ENCODE data around the gene DYNLT4. TPM values are rescaled to one million over a fixed set of nuclear protein-coding genes. Genes with fewer than 3 reads are reported as not detected.

Gene DYNLT4
- total and polyA plus RNA-seq, 2 of the 13 experiments (the other 11 are each of a cell fraction or from before 2014, with no cell fraction given) = 0.77 TPM; not detected in 1

- TF ChIP-seq ZSCAN21 (CRISPR knock-in tag; IDR thresholded peaks at IDR 0.05; ENCODE audit: borderline replicate concordance) = peak; percentile 38; the same call in 1 of the 2 replicates
- peak; percentile 89 for TF ChIP-seq MYPOP (CRISPR knock-in tag; IDR thresholded peaks at IDR 0.05)
- peak; percentile 69; the same call in 1 of the 2 replicates for TF ChIP-seq ZNF503 (CRISPR knock-in tag; IDR thresholded peaks at IDR 0.05)
- TF ChIP-seq ZNF34 (CRISPR knock-in tag; IDR thresholded peaks at IDR 0.05; ENCODE audit: borderline replicate concordance) = peak; percentile 75; the same call in 1 of the 2 replicates
- TF ChIP-seq BHLHE40 (IDR thresholded peaks at IDR 0.05; ENCODE audit: low read length) = peak; percentile 3; the same call in 1 of the 2 replicates
- 0 out of 2 replicates have a peak, but pooled peaks have one; percentile 16 for TF ChIP-seq ZNF160 (CRISPR knock-in tag; IDR thresholded peaks at IDR 0.05)
- peak; percentile 97 for TF ChIP-seq POLR2AphosphoS2 (IDR thresholded peaks at IDR 0.05; ENCODE audit: low read depth, low read length)
- TF ChIP-seq RBM39 (IDR thresholded peaks at IDR 0.05; ENCODE audit: low read depth, low read length, poor library complexity, severe bottlenecking) = no peak
- no peak for TF ChIP-seq SP2 (CRISPR knock-in tag; IDR thresholded peaks at IDR 0.05)
- TF ChIP-seq ZBED4 (CRISPR knock-in tag; IDR thresholded peaks at IDR 0.05; ENCODE audit: borderline replicate concordance) = 0 out of 2 replicates have a peak, but pooled peaks have one; percentile 44
- TF ChIP-seq ZNF235 (CRISPR knock-in tag; IDR thresholded peaks at IDR 0.05; ENCODE audit: borderline replicate concordance) = peak; percentile 26; the same call in 1 of the 2 replicates
- no peak for TF ChIP-seq NONO (IDR thresholded peaks at IDR 0.05)
- peak; percentile 98 for TF ChIP-seq NONO (CRISPR knock-in tag; conservative IDR thresholded peaks at IDR 0.05)
- TF ChIP-seq MTERF4 (CRISPR knock-in tag; IDR thresholded peaks at IDR 0.05) = no peak
- peak; percentile 81 for TF ChIP-seq ZNF589 (CRISPR knock-in tag; conservative IDR thresholded peaks at IDR 0.05)
- no peak; the same call in 1 of the 2 replicates for TF ChIP-seq ZNF256 (CRISPR knock-in tag; conservative IDR thresholded peaks at IDR 0.05)
- TF ChIP-seq TCF7L2 (IDR thresholded peaks at IDR 0.05; ENCODE audit: low read depth, low read length) = no peak
- TF ChIP-seq FOXA3 (CRISPR knock-in tag; IDR thresholded peaks at IDR 0.05) = no peak; the same call in none of the 2 replicates
- TF ChIP-seq ZFP36 (IDR thresholded peaks at IDR 0.05; ENCODE audit: borderline replicate concordance, low read depth, low read length, partially characterized antibody) = no peak
- peak; percentile 81 for TF ChIP-seq SIX1 (CRISPR knock-in tag; IDR thresholded peaks at IDR 0.05; ENCODE audit: borderline replicate concordance)
- peak; percentile 60; the same call in 1 of the 2 replicates for TF ChIP-seq NFKBIZ (CRISPR knock-in tag; IDR thresholded peaks at IDR 0.05)
- peak; percentile 50 for TF ChIP-seq RXRB (CRISPR knock-in tag; IDR thresholded peaks at IDR 0.05; ENCODE audit: borderline replicate concordance)
Observed at GRCh38 chr1:44819608-44820327, 12.6 kb upstream of the DYNLT4 start (continued).
